K562 (cell line): ENCODE measurements around the gene PCNX4. TPM values are rescaled to one million over a fixed set of nuclear protein-coding genes. Genes with fewer than 3 reads are reported as not detected.

ENCODE experiments used
- ARID2 ChIP-seq: fragments of 450-650 bp; IDR thresholded peaks from 2 replicates; pipeline ENCODE4 v1.6.1; 2017; ENCODE audit warnings: antibody characterized with exemption, mild to moderate bottlenecking
- E2F6 ChIP-seq, 2 experiments: IDR thresholded peaks; 2 replicates each; pipeline ENCODE4 v1.6.1; 2011; ENCODE audit warnings: borderline replicate concordance in 1 of 2, control low read depth in 1 of 2, low read depth in 1 of 2, low read length in 1 of 2, mild to moderate bottlenecking in 1 of 2, mixed read lengths in 1 of 2, moderate library complexity in 1 of 2; ENCODE audit not compliant: insufficient read depth in 1 of 2, insufficient read length in 1 of 2, poor library complexity in 1 of 2, severe bottlenecking in 1 of 2; ENCODE audit errors: extremely low read depth in 1 of 2
- ELF4 ChIP-seq: fragments of 450-650 bp; formaldehyde crosslinking; IDR thresholded peaks from 2 replicates; pipeline ENCODE4 v1.4.0; 2022; ENCODE audit warnings: missing genetic modification characterization
- ESRRA ChIP-seq: fragments of 450-650 bp; IDR thresholded peaks from 2 replicates; pipeline ENCODE4 v1.6.1; 2014; ENCODE audit warnings: low read depth, mild to moderate bottlenecking, moderate library complexity, borderline replicate concordance
- FOXP1 ChIP-seq: sonication (generic); formaldehyde crosslinking; IDR thresholded peaks from 2 replicates; pipeline ENCODE4 v1.8.0; 2022; ENCODE audit warnings: mild to moderate bottlenecking, missing genetic modification reagents
- FUS ChIP-seq: fragments of 200-400 bp; formaldehyde crosslinking; optimal IDR thresholded peaks from 2 replicates; pipeline ENCODE3; 2017; ENCODE audit warnings: low read depth, low read length
- HDAC2 ChIP-seq: fragments of 450-650 bp; IDR thresholded peaks from 2 replicates; pipeline ENCODE4 v1.6.1; 2016; ENCODE audit warnings: mild to moderate bottlenecking
- KAT2B ChIP-seq: IDR thresholded peaks from one replicate; pipeline ENCODE4 v1.6.1; 2012; ENCODE audit warnings: low read depth, mild to moderate bottlenecking, control low read depth, inconsistent platforms, low read length, moderate library complexity
- MGA ChIP-seq: fragments of 450-650 bp; IDR thresholded peaks from 2 replicates; pipeline ENCODE4 v1.6.1; 2016; ENCODE audit warnings: mild to moderate bottlenecking, moderate library complexity
- RBFOX2 ChIP-seq: fragments of 200-400 bp; formaldehyde crosslinking; IDR thresholded peaks from 2 replicates; pipeline ENCODE4 v1.6.1; 2017; ENCODE audit warnings: low read depth, mild to moderate bottlenecking, low read length, moderate library complexity
- SIRT6 ChIP-seq: IDR thresholded peaks from one replicate; pipeline ENCODE4 v1.6.1; 2012; ENCODE audit warnings: low read depth, mild to moderate bottlenecking, control low read depth, inconsistent platforms, low read length, moderate library complexity
- XRCC4 ChIP-seq: IDR thresholded peaks from one replicate; pipeline ENCODE4 v1.6.1; 2011; ENCODE audit not compliant: insufficient read depth, insufficient read length; ENCODE audit errors: extremely low read depth
- ZNF23 ChIP-seq: fragments of 250-450 bp; sonication (Bioruptor Pico); IDR thresholded peaks from 2 replicates; pipeline ENCODE4 v1.4.0; 2020; ENCODE audit warnings: mild to moderate bottlenecking
- polyA plus RNA-seq, 8 experiments: library from polyadenylated mRNA; depleted of rRNA in 4 of 8; stranded (reverse) in 5 of 8; unstranded in 3 of 8; fragments of >200 nt; fragmentation: Nextera tagmentation in 2 of 8; fragmentation: Illumina TruSeq in 1 of 8; extraction: Ambion mirVana in 2 of 8; extraction: Trizol in 1 of 8; gene quantifications; 2 replicates each; pipeline versions ENCODE4 v1.2.1 to v1.2.3, GENCODE V29; 2011 to 2014; ENCODE audit warnings: inconsistent platforms in 1 of 8, missing spikeins in 1 of 8
- total RNA-seq, 7 experiments: library from RNA; depleted of rRNA in 6 of 7; stranded (reverse); fragments of >200 nt in 6 of 7; fragmentation: Illumina TruSeq in 2 of 7; extraction: Trizol in 2 of 7; gene quantifications; 2 replicates each; pipeline versions ENCODE4 v1.2.1 to v1.2.3, GENCODE V29; 2011 to 2021; ENCODE audit warnings: low replicate concordance in 1 of 7

Gene PCNX4
- total and polyA plus RNA-seq, 9 of the 15 experiments (the other 6 are each of a cell fraction or from before 2014, with no cell fraction given) = 10.0 to 41.2 (median 22.4) TPM

GRCh38 chr14:60206837-60207533 lies 115.3 kb downstream of the PCNX4 start (continued):
- TF ChIP-seq MGA (no peak), ELF4 (CRISPR knock-in tag) (no peak), ARID2 (no peak), HDAC2 (no peak), FUS (no peak), ESRRA (no peak), XRCC4 (no peak), KAT2B (no peak), SIRT6 (no peak), E2F6 (IDR thresholded peaks at IDR 0.05; ENCODE audit: borderline replicate concordance in 1 of 2, extremely low read depth in 1 of 2, insufficient read depth in 1 of 2, insufficient read length in 1 of 2, low read depth in 1 of 2, low read length in 1 of 2, poor library complexity in 1 of 2, severe bottlenecking in 1 of 2) (no peak), ZNF23 (CRISPR knock-in tag) (no peak), RBFOX2 (no peak), FOXP1 (CRISPR knock-in tag) (no peak)
